Lower leg skin (tissue), 3 donors: ENCODE measurements around the gene RPTOR.

Experiments
- POLR2A ChIP-seq, 2 donors: fragments of 450-650 bp; IDR thresholded peaks; one replicate each; pipeline ENCODE4 v1.6.1; 2016 to 2017; ENCODE audit warnings: antibody characterized with exemption in 2 of 2, mild to moderate bottlenecking in 1 of 2, moderate library complexity in 1 of 2
- TF ChIP-seq, protein P1 (sequence below), 3 donors: fragments of 450-650 bp; IDR thresholded peaks; one replicate each; pipeline ENCODE4 v1.5.1; 2016; ENCODE audit warnings: antibody characterized with exemption in 3 of 3, mild to moderate bottlenecking in 3 of 3, moderate library complexity in 2 of 3

GRCh38 chr17:80636361-80637018 lies 91.9 kb downstream of the RPTOR start:
- TF ChIP-seq, protein P1, sequence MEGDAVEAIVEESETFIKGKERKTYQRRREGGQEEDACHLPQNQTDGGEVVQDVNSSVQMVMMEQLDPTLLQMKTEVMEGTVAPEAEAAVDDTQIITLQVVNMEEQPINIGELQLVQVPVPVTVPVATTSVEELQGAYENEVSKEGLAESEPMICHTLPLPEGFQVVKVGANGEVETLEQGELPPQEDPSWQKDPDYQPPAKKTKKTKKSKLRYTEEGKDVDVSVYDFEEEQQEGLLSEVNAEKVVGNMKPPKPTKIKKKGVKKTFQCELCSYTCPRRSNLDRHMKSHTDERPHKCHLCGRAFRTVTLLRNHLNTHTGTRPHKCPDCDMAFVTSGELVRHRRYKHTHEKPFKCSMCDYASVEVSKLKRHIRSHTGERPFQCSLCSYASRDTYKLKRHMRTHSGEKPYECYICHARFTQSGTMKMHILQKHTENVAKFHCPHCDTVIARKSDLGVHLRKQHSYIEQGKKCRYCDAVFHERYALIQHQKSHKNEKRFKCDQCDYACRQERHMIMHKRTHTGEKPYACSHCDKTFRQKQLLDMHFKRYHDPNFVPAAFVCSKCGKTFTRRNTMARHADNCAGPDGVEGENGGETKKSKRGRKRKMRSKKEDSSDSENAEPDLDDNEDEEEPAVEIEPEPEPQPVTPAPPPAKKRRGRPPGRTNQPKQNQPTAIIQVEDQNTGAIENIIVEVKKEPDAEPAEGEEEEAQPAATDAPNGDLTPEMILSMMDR (IDR thresholded peaks at IDR 0.05), result no peak
- TF ChIP-seq POLR2A (IDR thresholded peaks at IDR 0.05), result no peak
